Skin epidermis (tissue), 12 donors: Measurements from ENCODE around the gene OLFML2A.
"Not testable (repeated sequence)": the region's sequence is repeated elsewhere in the genome, so short reads cannot be mapped to it uniquely, and the experiment has no call there.

ENCODE experiments used
- H3K27ac ChIP-seq, 21 experiments: fragments of 200-600 bp; sonication (generic) in 11 of 21; one replicate each; pipeline ENCODE4 v1.5.0; 2020; ENCODE audit warnings: mild to moderate bottlenecking in 3 of 21, inconsistent platforms in 2 of 21, moderate library complexity in 2 of 21
- H3K4me3 ChIP-seq, 7 experiments: fragments of 200-600 bp; sonication (generic) in 2 of 7; one replicate each; pipeline ENCODE4 v1.5.0; 2020; ENCODE audit warnings: inconsistent platforms in 2 of 7, mild to moderate bottlenecking in 2 of 7, moderate library complexity in 1 of 7

Gene OLFML2A

DNA sequence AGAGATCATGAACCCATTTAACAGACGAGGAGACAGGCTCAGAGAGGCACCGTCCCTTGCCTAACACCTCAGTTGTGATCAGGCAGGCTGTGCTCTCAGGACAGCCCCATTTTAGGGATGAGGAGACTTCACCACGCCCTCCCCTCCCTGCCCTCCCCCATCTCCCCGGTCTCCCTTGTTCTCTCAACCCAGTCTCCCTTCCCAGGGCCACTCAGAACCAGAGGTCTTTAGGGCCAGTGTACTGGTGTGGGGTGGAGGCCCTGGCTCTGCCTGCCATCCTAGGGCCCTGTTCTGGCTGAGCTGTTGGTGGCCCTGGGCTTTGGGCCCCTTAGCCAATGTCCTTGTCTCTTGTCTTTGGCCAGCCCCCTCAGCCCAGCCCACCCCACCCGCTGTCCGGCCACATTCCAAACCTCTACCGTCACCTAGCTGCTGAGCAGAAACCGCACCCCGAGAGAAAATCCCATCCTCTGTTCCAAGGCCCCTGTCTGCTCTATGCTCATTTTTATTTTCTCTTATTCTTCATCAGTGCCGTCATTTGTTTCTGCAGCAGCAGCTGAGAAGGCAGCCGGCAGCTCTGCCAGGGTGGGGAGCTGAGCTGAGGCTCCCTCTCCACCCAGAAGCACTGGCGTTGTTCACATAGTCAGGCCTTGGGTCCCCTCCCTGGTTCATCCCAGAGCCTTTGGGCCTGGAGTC is 33.9 kb downstream of the OLFML2A start:
- Histone ChIP-seq H3K4me3 (no peak overlapping the region), H3K27ac (peak overlapping the region in 12 of 21 experiments; percentile 4 to 65 (median 29))

DNA sequence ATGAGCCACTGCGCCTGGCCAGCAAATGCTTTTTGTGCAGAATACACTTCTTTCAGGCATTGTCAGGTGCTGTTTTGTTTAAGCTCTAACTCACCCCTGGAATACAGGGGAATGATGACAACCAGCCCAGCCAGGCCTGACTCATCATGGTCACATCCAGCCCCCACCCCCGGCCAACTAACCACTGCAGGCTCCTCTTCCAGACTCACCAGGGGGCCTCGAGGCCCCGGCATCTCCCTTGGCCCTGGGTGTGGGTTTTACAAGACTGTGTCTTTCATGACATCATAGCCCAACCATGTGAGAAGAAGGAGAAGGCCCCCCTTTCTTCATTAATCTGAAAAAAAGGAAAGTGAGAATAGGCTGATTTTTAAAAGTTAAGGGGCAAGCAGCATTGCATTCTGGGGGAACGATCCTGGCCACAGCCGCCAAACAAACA is 35.5 kb downstream of the OLFML2A start:
- Histone ChIP-seq H3K4me3 (no peak overlapping the region), H3K27ac (peak overlapping the region in 3 of 21 experiments; percentile 8 to 55 (median 33))

- no peak overlapping the region for H3K4me3 ChIP-seq
- H3K27ac ChIP-seq = peak overlapping the region in 5 of 21 experiments; percentile 8 to 57 (median 51)
These were observed 36.1 kb downstream of the OLFML2A start for GRCh38 chr9:124813041-124813440.

DNA sequence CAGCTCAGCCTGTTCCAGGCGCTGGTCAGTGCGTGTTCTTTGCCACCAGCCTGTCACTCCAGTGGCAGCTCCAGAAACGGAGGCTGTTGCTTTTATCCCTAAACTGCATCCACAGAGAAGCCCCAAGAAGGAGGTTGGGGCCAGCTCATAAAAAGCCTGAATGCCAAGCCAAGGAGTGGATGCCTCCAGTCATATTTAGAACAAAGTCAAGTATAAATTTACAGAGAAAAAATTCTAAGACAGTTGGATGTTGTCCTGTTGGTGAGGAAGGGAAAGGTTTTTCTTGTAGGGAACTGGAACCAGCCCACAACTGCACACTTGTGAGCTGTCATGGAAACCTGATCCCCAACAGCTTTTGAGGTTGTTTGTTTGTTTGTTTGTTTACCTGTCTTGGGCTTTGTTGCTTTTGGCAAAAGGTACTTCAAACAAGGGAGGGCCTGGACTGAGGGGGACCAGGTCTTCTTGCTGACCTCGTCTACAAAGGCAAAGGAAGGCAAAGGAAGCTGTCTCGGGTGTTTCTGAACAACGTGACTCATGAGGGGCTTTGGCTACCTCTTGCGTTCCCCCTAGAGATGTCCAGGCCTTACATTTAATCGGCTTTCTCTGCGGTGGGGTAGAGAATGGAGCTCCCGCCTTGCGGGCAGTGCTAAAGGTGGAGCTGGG is 36.7 kb downstream of the OLFML2A start:
- peak overlapping the region in 11 of 21 experiments; percentile 16 to 57 (median 33) for H3K27ac ChIP-seq

GRCh38 chr9:124814164-124814535 is 37.2 kb downstream of the OLFML2A start:
- Histone ChIP-seq H3K27ac (peak overlapping the region in 11 of 21 experiments; percentile 16 to 57 (median 33)), H3K4me3 (no peak overlapping the region)

More for the DNA sequence above, 36.7 kb downstream of the OLFML2A start:
- H3K4me3 ChIP-seq = no peak overlapping the region

DNA sequence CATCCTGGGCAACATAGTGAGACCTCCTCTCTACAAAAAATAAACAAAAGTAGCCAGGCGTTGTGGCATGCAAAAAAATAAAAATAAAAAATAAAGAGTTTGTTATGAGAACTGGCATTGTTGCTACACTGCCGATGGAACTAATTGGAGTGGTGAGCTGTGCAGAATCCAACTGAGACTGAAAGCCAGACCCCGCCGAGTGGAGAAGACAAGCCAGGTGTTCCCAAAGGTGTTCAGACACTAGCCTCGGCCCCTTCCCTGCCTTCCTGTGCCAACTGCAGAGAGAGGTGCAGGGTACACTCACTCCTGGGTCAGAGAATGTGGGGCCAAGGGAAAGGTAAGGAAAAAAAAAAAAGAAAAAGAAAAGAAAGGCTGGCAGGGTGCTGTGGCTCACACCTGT is 38.7 kb downstream of the OLFML2A start:
- Histone ChIP-seq H3K4me3 (no peak overlapping the region), H3K27ac (no peak overlapping the region)

GRCh38 chr9:124818431-124819281 is 41.7 kb downstream of the OLFML2A start:
- no peak overlapping the region for H3K4me3 ChIP-seq
- peak overlapping the region in 20 of 21 experiments; percentile 38 to 88 (median 78) for H3K27ac ChIP-seq

- Histone ChIP-seq H3K27ac (peak overlapping the region in 3 of 21 experiments; percentile 22 to 51 (median 46)), H3K4me3 (no peak overlapping the region)
These were observed 44.0 kb downstream of the OLFML2A start for GRCh38 chr9:124820698-124821623.

DNA sequence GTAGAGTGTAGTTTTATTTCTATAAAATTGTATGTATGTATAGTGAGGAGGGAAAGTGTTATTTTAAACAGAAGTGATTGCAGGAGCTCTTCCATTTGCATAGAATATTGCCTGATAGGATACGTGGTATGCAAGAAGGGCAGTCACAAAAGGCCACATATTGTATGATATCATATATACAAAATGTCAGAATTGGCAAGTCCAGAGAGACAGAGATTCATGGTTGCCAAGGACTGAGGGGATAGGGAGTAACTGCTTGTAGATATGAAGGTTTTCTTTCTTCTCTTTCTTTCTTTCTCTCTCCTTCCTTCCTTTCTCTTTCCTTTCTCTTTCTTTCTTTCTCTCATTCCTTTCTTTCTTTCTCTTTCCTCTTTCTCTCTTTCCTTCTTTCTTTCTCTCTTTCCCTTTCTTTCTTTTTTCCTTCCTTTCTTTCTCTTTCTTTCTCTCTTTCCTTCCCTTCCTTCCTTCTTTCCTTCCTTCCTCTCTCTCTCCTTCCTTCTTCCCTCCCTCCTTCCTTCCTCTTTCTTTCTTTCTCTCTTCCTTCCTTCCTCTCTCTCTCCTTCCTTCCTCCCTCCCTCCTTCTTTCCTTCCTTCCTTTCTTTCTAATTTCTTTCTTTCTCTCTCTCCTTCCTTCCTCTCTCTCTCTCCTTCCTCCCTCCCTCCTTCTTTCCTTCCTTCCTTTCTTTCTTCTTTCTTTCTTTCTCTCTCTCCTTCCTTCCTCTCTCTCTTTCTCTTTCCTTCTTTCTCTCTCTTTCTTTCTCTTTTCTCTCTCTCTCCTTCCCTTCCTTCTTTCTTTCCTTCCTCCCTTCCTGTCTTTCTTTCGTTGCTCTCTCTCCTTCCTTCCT is 51.8 kb downstream of the OLFML2A start:
- H3K27ac ChIP-seq = no peak overlapping the region
- H3K4me3 ChIP-seq = no peak overlapping the region

DNA sequence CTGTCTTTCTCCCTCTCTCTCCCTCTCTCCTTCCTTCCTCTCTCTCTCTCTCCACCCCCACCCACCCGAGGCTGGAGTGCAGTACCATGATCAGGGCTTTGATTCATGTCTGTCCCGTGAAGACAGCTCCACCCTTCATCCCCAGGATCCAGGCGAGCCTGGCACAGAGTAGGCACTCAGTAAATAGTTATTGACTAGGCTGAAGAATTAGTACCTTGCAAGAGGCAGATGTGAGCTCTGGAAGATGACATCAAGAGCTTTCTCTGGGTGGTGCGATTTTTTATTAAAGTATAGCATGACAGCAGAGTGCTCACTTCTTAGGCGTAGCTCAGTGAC is 52.4 kb downstream of the OLFML2A start:
- Histone ChIP-seq H3K4me3 (no peak overlapping the region), H3K27ac (no peak overlapping the region)

DNA sequence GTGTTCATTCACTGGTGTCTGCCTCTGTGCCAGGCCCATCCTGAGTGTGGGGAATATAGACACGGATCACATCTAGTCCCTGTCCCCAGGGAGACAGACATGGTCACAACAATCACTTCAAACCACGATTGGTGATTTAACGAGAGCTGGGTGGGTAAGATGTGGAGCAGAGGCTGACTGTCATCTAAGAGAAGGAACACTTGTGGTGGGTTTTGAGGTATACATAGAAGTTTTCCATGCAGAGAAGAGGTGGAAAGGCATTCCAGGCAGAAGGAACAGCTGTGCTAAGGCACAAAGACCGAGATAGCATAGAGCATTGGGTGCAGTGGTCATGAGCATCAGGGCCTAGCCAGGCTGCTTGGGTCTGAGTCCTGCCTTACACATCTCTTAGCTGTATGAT is 53.7 kb downstream of the OLFML2A start:
- Histone ChIP-seq H3K4me3 (no peak overlapping the region), H3K27ac (no peak overlapping the region)

- Histone ChIP-seq H3K27ac (peak overlapping the region in 13 of 21 experiments; percentile 11 to 80 (median 43)), H3K4me3 (no peak overlapping the region)
These were observed 54.9 kb downstream of the OLFML2A start for GRCh38 chr9:124831642-124832364.

GRCh38 chr9:124834591-124834990 is 57.7 kb downstream of the OLFML2A start:
- Histone ChIP-seq H3K4me3 (no peak overlapping the region), H3K27ac (peak overlapping the region in 4 of 21 experiments; percentile 9 to 38 (median 24))

DNA sequence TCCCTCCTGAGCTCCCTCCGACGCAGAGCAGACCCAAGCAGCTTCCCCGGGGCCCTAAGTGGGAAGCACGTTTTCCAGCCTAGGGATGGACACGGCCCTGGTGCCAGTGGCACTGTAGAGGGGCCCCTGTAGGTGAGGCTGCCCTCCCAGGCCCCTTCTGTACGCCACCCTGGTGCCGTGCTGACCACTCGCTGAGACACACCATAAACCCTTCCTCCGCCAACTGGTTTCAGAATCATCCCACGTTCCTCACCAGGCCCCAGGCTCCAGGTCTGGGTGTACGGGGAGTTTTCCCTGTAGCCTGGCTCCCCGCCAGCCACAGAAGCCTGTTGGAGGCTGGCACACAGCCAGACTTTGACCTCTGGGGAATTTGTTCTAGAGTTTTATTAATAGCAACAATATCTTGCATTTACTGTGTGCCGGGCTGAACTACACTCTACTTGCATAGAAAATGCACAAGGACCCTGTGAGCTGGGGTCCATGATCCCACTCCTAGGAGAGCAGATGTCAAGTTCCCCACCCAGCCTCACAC is 58.2 kb downstream of the OLFML2A start:
- H3K27ac ChIP-seq = peak overlapping the region in 3 of 21 experiments; percentile 9 to 38 (median 31)

GRCh38 chr9:124838132-124838531 is 61.2 kb downstream of the OLFML2A start:
- not testable (repeated sequence) for H3K4me3 ChIP-seq, H3K27ac ChIP-seq

More for the DNA sequence above, 58.2 kb downstream of the OLFML2A start:
- H3K4me3 ChIP-seq = no peak overlapping the region

- not testable (repeated sequence) for H3K27ac ChIP-seq
- H3K4me3 ChIP-seq = peak overlapping the region in 1 of 7 experiments; percentile 9
These were observed 61.8 kb downstream of the OLFML2A start for GRCh38 chr9:124838567-124839275.
